IMR-90 (cell line): Measurements from ENCODE around the gene RBM11. TPM values are rescaled to one million over a fixed set of nuclear protein-coding genes. Genes with fewer than 3 reads are reported as not detected.

Experiments used
- ATAC-seq: fragments of 200-7000 bp; cut with Tn5 transposase; 2 replicates; pipeline ENCODE4 v1.9.1; 2020; ENCODE audit warnings: low read depth, mild to moderate bottlenecking, moderate library complexity
- BruUV-seq: library from RNA; stranded (reverse); fragments of 400-500 nt; replicated peaks from 2 replicates; lab custom pipeline; 2021; lab: Mats Ljungman, UMichigan
- CTCF ChIA-PET: fragments of 300-600 bp; formaldehyde crosslinking; extraction: SDS; loops from one replicate; lab custom pipeline; 2021; ENCODE audit warnings: antibody characterized with exemption; lab: Yijun Ruan, JAX
- POLR2A ChIA-PET: fragments of 300-600 bp; sonication (Branson Sonifier 250); formaldehyde crosslinking; loops from one replicate; lab custom pipeline; 2022; ENCODE audit warnings: antibody characterized with exemption; ENCODE audit not compliant: unreplicated experiment; lab: Charles Lee
- DNase-seq: peaks from one replicate; pipeline ENCODE4 v3.0.0; 2013
- H2AFZ ChIP-seq: replicated peaks from 2 replicates; pipeline ENCODE3; 2013; ENCODE audit warnings: low read length, mild to moderate bottlenecking; ENCODE audit not compliant: poor library complexity
- H2AK5ac ChIP-seq: 2 replicates; pipeline ENCODE4 v1.6.1; 2013; ENCODE audit warnings: low read depth, low read length, inconsistent platforms
- H2AK9ac ChIP-seq: replicated peaks from 2 replicates; pipeline ENCODE3; 2013; ENCODE audit warnings: mild to moderate bottlenecking, low read depth, low read length, moderate library complexity; ENCODE audit not compliant: poor library complexity
- H2BK120ac ChIP-seq: 2 replicates; pipeline ENCODE4 v1.6.1; 2013; ENCODE audit warnings: low read depth, low read length, inconsistent platforms
- H2BK15ac ChIP-seq: 3 replicates; pipeline ENCODE4 v1.6.1; 2013; ENCODE audit warnings: low read depth, low read length, inconsistent platforms
- H2BK20ac ChIP-seq: 2 replicates; pipeline ENCODE4 v1.6.1; 2013; ENCODE audit warnings: low read depth, mild to moderate bottlenecking, inconsistent platforms, low read length, moderate library complexity
- H2BK5ac ChIP-seq: 2 replicates; pipeline ENCODE4 v1.6.1; 2013; ENCODE audit warnings: mild to moderate bottlenecking, low read depth, low read length, inconsistent platforms; ENCODE audit not compliant: poor library complexity, severe bottlenecking
- H3K14ac ChIP-seq: replicated peaks from 2 replicates; pipeline ENCODE4 v1.6.1; 2013; ENCODE audit warnings: low read depth, low read length, inconsistent platforms
- H3K18ac ChIP-seq: 2 replicates; pipeline ENCODE4 v1.6.1; 2013; ENCODE audit warnings: low read depth, low read length, control low read depth
- H3K23ac ChIP-seq: 2 replicates; pipeline ENCODE4 v1.6.1; 2013; ENCODE audit warnings: low read depth, low read length, inconsistent platforms
- H3K27ac ChIP-seq: 2 replicates; pipeline ENCODE4 v1.5.1; 2013; ENCODE audit warnings: mild to moderate bottlenecking, control low read depth, low read length; ENCODE audit not compliant: insufficient read depth
- H3K27me3 ChIP-seq: 2 replicates; pipeline ENCODE4 v1.6.1; 2013; ENCODE audit warnings: low read length; ENCODE audit not compliant: control insufficient read depth, insufficient read depth
- H3K36me3 ChIP-seq: 2 replicates; pipeline ENCODE4 v1.6.1; 2013; ENCODE audit warnings: low read length, mixed read lengths; ENCODE audit not compliant: control insufficient read depth, insufficient read depth
- H3K4ac ChIP-seq: 2 replicates; pipeline ENCODE4 v1.6.1; 2013; ENCODE audit warnings: low read depth, low read length, inconsistent platforms
- H3K4me1 ChIP-seq: 2 replicates; pipeline ENCODE4 v1.6.1; 2013; ENCODE audit warnings: low read length, mixed read lengths; ENCODE audit not compliant: control insufficient read depth, insufficient read depth
- H3K4me2 ChIP-seq: 2 replicates; pipeline ENCODE4 v1.6.1; 2013; ENCODE audit warnings: low read depth, mild to moderate bottlenecking, control low read depth, low read length, moderate library complexity
- H3K4me3 ChIP-seq: 2 replicates; pipeline ENCODE4 v1.5.1; 2013; ENCODE audit warnings: low read depth, mild to moderate bottlenecking, control low read depth, low read length, moderate library complexity; ENCODE audit not compliant: insufficient read depth
- H3K56ac ChIP-seq: 2 replicates; pipeline ENCODE4 v1.6.1; 2013; ENCODE audit warnings: low read length, inconsistent platforms; ENCODE audit not compliant: insufficient read depth; ENCODE audit errors: extremely low read depth
- H3K79me1 ChIP-seq, 2 experiments: 2 replicates each; pipeline ENCODE4 v1.6.1; 2013; ENCODE audit warnings: low read length in 2 of 2, inconsistent platforms in 1 of 2, low read depth in 1 of 2
- H3K9ac ChIP-seq: 2 replicates; pipeline ENCODE4 v1.6.1; 2013; ENCODE audit warnings: low read depth, low read length, control low read depth
- H3K9me1 ChIP-seq: 2 replicates; pipeline ENCODE4 v1.6.1; 2013; ENCODE audit warnings: low read length, inconsistent platforms; ENCODE audit not compliant: insufficient read depth
- H3K9me3 ChIP-seq: 2 replicates; pipeline ENCODE4 v1.6.1; 2013; ENCODE audit warnings: low read length; ENCODE audit not compliant: control insufficient read depth, insufficient read depth
- H4K20me1 ChIP-seq: 2 replicates; pipeline ENCODE4 v1.6.1; 2013; ENCODE audit warnings: low read length, inconsistent platforms; ENCODE audit not compliant: insufficient read depth
- H4K5ac ChIP-seq: 2 replicates; pipeline ENCODE4 v1.6.1; 2013; ENCODE audit warnings: mild to moderate bottlenecking, low read depth, low read length, control low read depth
- H4K8ac ChIP-seq, 2 experiments: 2 replicates each; pipeline ENCODE4 v1.6.1; 2013; ENCODE audit warnings: low read depth in 2 of 2, low read length in 2 of 2, control low read depth in 1 of 2, inconsistent platforms in 1 of 2
- H4K91ac ChIP-seq: 2 replicates; pipeline ENCODE4 v1.6.1; 2013; ENCODE audit warnings: low read depth, low read length, inconsistent platforms; ENCODE audit not compliant: insufficient read depth
- BHLHE40 ChIP-seq: fragments of 150-350 bp; IDR thresholded peaks from 2 replicates; pipeline ENCODE4 v1.6.1; 2016; ENCODE audit warnings: mild to moderate bottlenecking, low read depth, low read length
- CEBPB ChIP-seq: IDR thresholded peaks from 2 replicates; pipeline ENCODE4 v1.6.1; 2012; ENCODE audit warnings: low read depth, low read length, improper control_type of control experiment
- CHD1 ChIP-seq: IDR thresholded peaks from 2 replicates; pipeline ENCODE4 v1.6.1; 2012; ENCODE audit warnings: low read depth, low read length, improper control_type of control experiment
- CTCF ChIP-seq: conservative IDR thresholded peaks from 2 replicates; pipeline ENCODE4 v1.5.1; 2012; ENCODE audit warnings: mild to moderate bottlenecking, low read depth, low read length, improper control_type of control experiment
- ELK1 ChIP-seq: fragments of 150-350 bp; IDR thresholded peaks from 2 replicates; pipeline ENCODE4 v1.6.1; 2016; ENCODE audit warnings: low read depth, mild to moderate bottlenecking, low read length, moderate library complexity, borderline replicate concordance
- FOS ChIP-seq: fragments of 150-350 bp; IDR thresholded peaks from 2 replicates; pipeline ENCODE4 v1.6.1; 2016; ENCODE audit warnings: low read depth, low read length
- MAFK ChIP-seq: IDR thresholded peaks from 2 replicates; pipeline ENCODE4 v1.6.1; 2012; ENCODE audit warnings: low read depth, low read length, improper control_type of control experiment
- MAZ ChIP-seq: IDR thresholded peaks from 2 replicates; pipeline ENCODE4 v1.6.1; 2012; ENCODE audit warnings: low read depth, mild to moderate bottlenecking, low read length, improper control_type of control experiment, moderate library complexity, borderline replicate concordance
- MXI1 ChIP-seq: IDR thresholded peaks from 2 replicates; pipeline ENCODE4 v1.6.1; 2012; ENCODE audit warnings: low read depth, mild to moderate bottlenecking, low read length, moderate library complexity, borderline replicate concordance
- NFE2L2 ChIP-seq: fragments of 150-350 bp; IDR thresholded peaks from 2 replicates; pipeline ENCODE4 v1.6.1; 2016; ENCODE audit warnings: low read depth, mild to moderate bottlenecking, low read length
- POLR2A ChIP-seq: IDR thresholded peaks from 2 replicates; pipeline ENCODE4 v1.6.1; 2012; ENCODE audit warnings: mild to moderate bottlenecking, low read depth, low read length
- RAD21 ChIP-seq: IDR thresholded peaks from 2 replicates; pipeline ENCODE4 v1.6.1; 2012; ENCODE audit warnings: low read length, improper control_type of control experiment
- RCOR1 ChIP-seq: IDR thresholded peaks from 2 replicates; pipeline ENCODE4 v1.6.1; 2012; ENCODE audit warnings: mild to moderate bottlenecking, low read length, improper control_type of control experiment; ENCODE audit not compliant: insufficient replicate concordance
- RFX5 ChIP-seq: IDR thresholded peaks from 2 replicates; pipeline ENCODE4 v1.8.0; 2012; ENCODE audit warnings: low read depth, mild to moderate bottlenecking, low read length, moderate library complexity
- SMC3 ChIP-seq: fragments of 150-350 bp; IDR thresholded peaks from 2 replicates; pipeline ENCODE4 v1.6.1; 2016; ENCODE audit warnings: low read depth, mild to moderate bottlenecking, antibody characterized with exemption, low read length, moderate library complexity
- USF2 ChIP-seq: fragments of 150-350 bp; IDR thresholded peaks from 2 replicates; pipeline ENCODE4 v1.6.1; 2017; ENCODE audit warnings: mild to moderate bottlenecking, antibody characterized with exemption, low read length, low read depth
- WGBS, 2 experiments: methylation state at CpG; one replicate each; pipeline versions ENCODE4 v1.1.5 to v1.1.7; 2013; ENCODE audit warnings: missing lambda C conversion rate in 2 of 2; ENCODE audit not compliant: insufficient read length in 1 of 2; ENCODE audit errors: extremely low coverage in 2 of 2; 5-methylcytosine and 5-hydroxymethylcytosine counted together
- dilution Hi-C: fragments of 300-500 bp; cut with HindIII; formaldehyde crosslinking; loops from one replicate; pipeline ENCODE4 v1.14.3; 2018; ENCODE audit warnings: low sequenced_read_pairs; ENCODE audit not compliant: unreplicated experiment
- in situ Hi-C: fragments of 300-500 bp; cut with MboI; formaldehyde crosslinking; loops from 3 replicates; pipeline ENCODE4 v1.14.3; 2019; ENCODE audit warnings: low sequenced_read_pairs, inconsistent platforms, mixed read lengths
- intact Hi-C: fragments of 100-400 bp; cut with micrococcal nuclease; formaldehyde crosslinking; loops from 2 replicates; pipeline ENCODE4 v1.10.0; 2022
- polyA plus RNA-seq, 3 experiments: library from polyadenylated mRNA; depleted of rRNA; stranded (reverse); fragments of >200 nt; gene quantifications; 2 replicates each; pipeline ENCODE4 v1.2.3, GENCODE V29; 2012; ENCODE audit warnings: low replicate concordance in 1 of 3
- total RNA-seq: library from RNA; depleted of rRNA; stranded (reverse); fragments of >200 nt; gene quantifications from 2 replicates; pipeline ENCODE4 v1.2.3, GENCODE V29; 2012

Gene RBM11
- total and polyA plus RNA-seq, 2 of the 4 experiments (the other 2 are of a cell fraction): 0.10 to 0.18 TPM

- H3K56ac ChIP-seq: no peak overlapping the region
- no TSS peak for BruUV-seq
Measured at GRCh38 chr21:14229399-14229798, 13.4 kb downstream of the RBM11 start.

More at GRCh38 chr21:14229399-14229798, 13.4 kb downstream of the RBM11 start:
- no CpG with 5 or more reads among the region's 1 CpG for WGBS, 2 experiments
- Histone ChIP-seq H3K9me1 (no peaks in the 10 kb centered on the region), H2BK15ac (no peak overlapping the region), H3K9ac (no peak overlapping the region), H2AK5ac (no peak overlapping the region), H3K36me3 (no peaks in the 10 kb centered on the region), H2AK9ac (no peak overlapping the region), H2BK5ac (no peak overlapping the region), H3K4me2 (no peak overlapping the region), H2BK120ac (no peak overlapping the region), H3K4me1 (no peaks in the 10 kb centered on the region), H3K9me3 (peaks cover 1% of the 10 kb centered on the region; the same call in 1 of the 2 replicates), H3K79me1 (no peaks in the 10 kb centered on the region), H4K5ac (no peak overlapping the region), H3K27me3 (no peaks in the 10 kb centered on the region), H2AFZ (no peak overlapping the region), H4K8ac (no peak overlapping the region), H3K27ac (no peak overlapping the region), H2BK20ac (no peak overlapping the region), H3K4ac (no peak overlapping the region), H4K91ac (no peak overlapping the region), H3K18ac (no peak overlapping the region), H3K14ac (no peak overlapping the region), H4K20me1 (no peaks in the 10 kb centered on the region), H3K23ac (no peak overlapping the region), H3K4me3 (no peak overlapping the region)
- DNase-seq: no peak
- ChIA-PET POLR2A (no interaction called here), CTCF (no interaction called here)
- no peak for TF ChIP-seq RAD21
- TF ChIP-seq POLR2A: no peak
- no peak for TF ChIP-seq USF2
- no peak for TF ChIP-seq SMC3
- no peak for TF ChIP-seq BHLHE40
- TF ChIP-seq CHD1: no peak
- no peak for TF ChIP-seq ELK1
- TF ChIP-seq RCOR1: no peak
- no peak for TF ChIP-seq MAFK
- no peak for TF ChIP-seq NFE2L2
- no peak for TF ChIP-seq CTCF
- TF ChIP-seq CEBPB: no peak
- no peak for TF ChIP-seq RFX5
- no peak for TF ChIP-seq MXI1
- no peak for TF ChIP-seq FOS
- TF ChIP-seq MAZ: no peak
- no peak for ATAC-seq
- in situ Hi-C loops (no loop called here), intact Hi-C loops (no loop called here), dilution Hi-C loops (no loop called here)
